ENCODE results near the gene CD180.

The CD180 gene

DNA sequence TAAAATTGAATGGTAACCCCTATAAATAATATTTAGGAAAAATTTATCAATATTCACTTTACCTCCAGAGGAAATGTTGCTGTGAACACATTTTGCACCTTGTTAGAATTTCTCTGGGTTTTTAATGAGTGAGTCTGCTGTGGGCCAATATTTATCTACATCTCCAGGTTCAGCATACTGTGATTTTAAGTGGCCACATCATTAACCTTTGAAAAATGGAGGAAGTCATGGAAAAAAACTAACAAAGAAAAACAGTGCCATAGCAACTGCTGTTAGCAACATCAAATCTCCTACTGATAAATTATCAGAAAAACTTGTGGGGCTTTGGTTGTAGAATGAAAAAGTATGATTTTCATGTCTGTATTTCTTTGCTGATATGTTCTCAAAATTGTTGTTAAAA, 55.0 kb downstream of the CD180 start:
- H2BK12ac ChIP-seq (ENCODE audit: low read length in 2 of 2) = no peak overlapping the region
- H3K4me1 ChIP-seq (ENCODE audit: control insufficient read depth, insufficient read depth, low read depth, low read length) = no peaks in the 10 kb centered on the region
- H3K4ac ChIP-seq (ENCODE audit: low read depth in 1 of 2, low read length in 2 of 2) = no peak overlapping the region
- DNase-seq = no peak
- no peak overlapping the region for H2BK120ac ChIP-seq (ENCODE audit: low read depth, low read length)
- no peaks in the 10 kb centered on the region for H3K27me3 ChIP-seq (ENCODE audit: control insufficient read depth in 1 of 2, insufficient read depth in 1 of 2, low read length in 2 of 2)
- H3K79me1 ChIP-seq (replicated peaks; ENCODE audit: low read length, poor library complexity, severe bottlenecking) = peaks cover 4% of the 10 kb centered on the region
- no peaks in the 10 kb centered on the region for H3K9me3 ChIP-seq (ENCODE audit: control insufficient read depth, low read length)
- no peak overlapping the region for H4K91ac ChIP-seq (ENCODE audit: low read length)
- no peak overlapping the region for H3K23ac ChIP-seq (ENCODE audit: low read length in 2 of 2)
- H2AK5ac ChIP-seq (ENCODE audit: low read length, severe bottlenecking) = no peak overlapping the region
- no peak overlapping the region for H3K18ac ChIP-seq (ENCODE audit: low read depth in 1 of 2, low read length in 2 of 2)
- no peak overlapping the region for H3K27ac ChIP-seq (ENCODE audit: low read length, poor library complexity, severe bottlenecking)
- H2AFZ ChIP-seq (ENCODE audit: low read depth, low read length) = no peak overlapping the region
- H3K4me3 ChIP-seq (ENCODE audit: insufficient read depth in 1 of 2, low read depth in 1 of 2, low read length in 2 of 2) = no peak overlapping the region
- H3K9ac ChIP-seq (ENCODE audit: low read length) = no peak overlapping the region
- no peak overlapping the region for H2BK5ac ChIP-seq (ENCODE audit: low read depth, low read length, poor library complexity, severe bottlenecking)
- no peak overlapping the region for H2BK15ac ChIP-seq (ENCODE audit: low read depth, poor library complexity, severe bottlenecking)
- H4K8ac ChIP-seq (ENCODE audit: low read length) = no peak overlapping the region
- peaks cover 20 to 92% of the 10 kb centered on the region in 2 experiments for H3K36me3 ChIP-seq (ENCODE audit: control insufficient read depth in 1 of 2, insufficient read depth in 2 of 2, low read depth in 1 of 2, low read length in 2 of 2)
- no peak overlapping the region for H3K14ac ChIP-seq (ENCODE audit: low read length in 2 of 2)
- H3K4me2 ChIP-seq (ENCODE audit: low read length, poor library complexity, severe bottlenecking) = no peak overlapping the region

GRCh38 chr5:67140413-67140812, 56.2 kb downstream of the CD180 start:
- H3K27me3 ChIP-seq (ENCODE audit: control insufficient read depth in 1 of 2, insufficient read depth in 1 of 2, low read length in 2 of 2) = no peaks in the 10 kb centered on the region
- WGBS = 95% methylated on average over 2 of the region's 4 CpGs
- no peak overlapping the region for H3K14ac ChIP-seq (ENCODE audit: low read length in 2 of 2)
- no peaks in the 10 kb centered on the region for H3K4me1 ChIP-seq (ENCODE audit: control insufficient read depth, insufficient read depth, low read depth, low read length)
- H2BK5ac ChIP-seq (ENCODE audit: low read depth, low read length, poor library complexity, severe bottlenecking) = no peak overlapping the region
- H3K18ac ChIP-seq (ENCODE audit: low read depth in 1 of 2, low read length in 2 of 2) = no peak overlapping the region
- H3K27ac ChIP-seq (ENCODE audit: low read length, poor library complexity, severe bottlenecking) = no peak overlapping the region
- H3K9ac ChIP-seq (ENCODE audit: low read length) = no peak overlapping the region
- no peak overlapping the region for H3K4ac ChIP-seq (ENCODE audit: low read depth in 1 of 2, low read length in 2 of 2)
- DNase-seq = no peak
- H3K79me1 ChIP-seq (replicated peaks; ENCODE audit: low read length, poor library complexity, severe bottlenecking) = peaks cover 4% of the 10 kb centered on the region
- no peak overlapping the region for H3K4me3 ChIP-seq (ENCODE audit: insufficient read depth in 1 of 2, low read depth in 1 of 2, low read length in 2 of 2)
- no peak overlapping the region for H2AFZ ChIP-seq (ENCODE audit: low read depth, low read length)
- no peak overlapping the region for H4K91ac ChIP-seq (ENCODE audit: low read length)
- H2BK12ac ChIP-seq (ENCODE audit: low read length in 2 of 2) = no peak overlapping the region
- no peaks in the 10 kb centered on the region for H3K9me3 ChIP-seq (ENCODE audit: control insufficient read depth, low read length)
- H3K23ac ChIP-seq (ENCODE audit: low read length in 2 of 2) = no peak overlapping the region
- H2BK120ac ChIP-seq (ENCODE audit: low read depth, low read length) = no peak overlapping the region
- H2AK5ac ChIP-seq (ENCODE audit: low read length, severe bottlenecking) = no peak overlapping the region
- no peak overlapping the region for H2BK15ac ChIP-seq (ENCODE audit: low read depth, poor library complexity, severe bottlenecking)
- no peak overlapping the region for H4K8ac ChIP-seq (ENCODE audit: low read length)
- peaks cover 19 to 95% of the 10 kb centered on the region in 2 experiments for H3K36me3 ChIP-seq (ENCODE audit: control insufficient read depth in 1 of 2, insufficient read depth in 2 of 2, low read depth in 1 of 2, low read length in 2 of 2)
- no peak overlapping the region for H3K4me2 ChIP-seq (ENCODE audit: low read length, poor library complexity, severe bottlenecking)

DNA sequence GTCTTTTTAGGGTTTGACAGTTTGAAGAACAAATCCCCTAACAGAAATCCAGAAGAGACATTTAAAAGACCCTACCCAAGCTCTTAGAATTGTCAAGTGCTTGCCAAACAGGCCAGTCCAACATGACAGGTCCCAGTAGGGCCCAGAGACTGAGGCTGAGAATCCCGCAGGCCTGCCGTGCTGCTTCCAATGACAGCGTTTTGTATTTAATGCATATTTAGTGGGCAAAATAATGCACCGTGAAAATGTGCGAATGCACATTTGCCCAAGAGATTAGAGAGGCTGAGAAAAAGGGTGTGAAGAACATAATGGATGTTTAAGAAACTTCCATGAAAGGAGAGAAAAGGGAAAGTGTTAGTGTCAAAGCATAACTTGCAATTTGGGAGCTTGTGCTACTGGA, 57.6 kb downstream of the CD180 start:
- Histone ChIP-seq H3K9ac (ENCODE audit: low read length) (no peak overlapping the region), H2BK120ac (ENCODE audit: low read depth, low read length) (no peak overlapping the region), H3K27ac (ENCODE audit: low read length, poor library complexity, severe bottlenecking) (no peak overlapping the region), H3K23ac (ENCODE audit: low read length in 2 of 2) (no peak overlapping the region), H2AFZ (ENCODE audit: low read depth, low read length) (no peak overlapping the region), H2BK15ac (ENCODE audit: low read depth, poor library complexity, severe bottlenecking) (no peak overlapping the region), H3K36me3 (ENCODE audit: control insufficient read depth in 1 of 2, insufficient read depth in 2 of 2, low read depth in 1 of 2, low read length in 2 of 2) (peaks cover 14 to 95% of the 10 kb centered on the region in 2 experiments), H3K9me3 (ENCODE audit: control insufficient read depth, low read length) (no peaks in the 10 kb centered on the region), H2BK5ac (ENCODE audit: low read depth, low read length, poor library complexity, severe bottlenecking) (no peak overlapping the region), H3K4me3 (ENCODE audit: insufficient read depth in 1 of 2, low read depth in 1 of 2, low read length in 2 of 2) (no peak overlapping the region), H3K4me2 (ENCODE audit: low read length, poor library complexity, severe bottlenecking) (no peak overlapping the region), H2AK5ac (ENCODE audit: low read length, severe bottlenecking) (no peak overlapping the region), H3K27me3 (ENCODE audit: control insufficient read depth in 1 of 2, insufficient read depth in 1 of 2, low read length in 2 of 2) (no peaks in the 10 kb centered on the region), H3K18ac (ENCODE audit: low read depth in 1 of 2, low read length in 2 of 2) (no peak overlapping the region), H3K4me1 (ENCODE audit: control insufficient read depth, insufficient read depth, low read depth, low read length) (no peaks in the 10 kb centered on the region), H4K91ac (ENCODE audit: low read length) (no peak overlapping the region), H3K14ac (ENCODE audit: low read length in 2 of 2) (no peak overlapping the region), H3K79me1 (replicated peaks; ENCODE audit: low read length, poor library complexity, severe bottlenecking) (peaks cover 4% of the 10 kb centered on the region), H2BK12ac (ENCODE audit: low read length in 2 of 2) (no peak overlapping the region), H3K4ac (ENCODE audit: low read depth in 1 of 2, low read length in 2 of 2) (no peak overlapping the region), H4K8ac (ENCODE audit: low read length) (no peak overlapping the region)
- 79% methylated on average over 5 of the region's 5 CpGs for WGBS
- no peak for DNase-seq

DNA sequence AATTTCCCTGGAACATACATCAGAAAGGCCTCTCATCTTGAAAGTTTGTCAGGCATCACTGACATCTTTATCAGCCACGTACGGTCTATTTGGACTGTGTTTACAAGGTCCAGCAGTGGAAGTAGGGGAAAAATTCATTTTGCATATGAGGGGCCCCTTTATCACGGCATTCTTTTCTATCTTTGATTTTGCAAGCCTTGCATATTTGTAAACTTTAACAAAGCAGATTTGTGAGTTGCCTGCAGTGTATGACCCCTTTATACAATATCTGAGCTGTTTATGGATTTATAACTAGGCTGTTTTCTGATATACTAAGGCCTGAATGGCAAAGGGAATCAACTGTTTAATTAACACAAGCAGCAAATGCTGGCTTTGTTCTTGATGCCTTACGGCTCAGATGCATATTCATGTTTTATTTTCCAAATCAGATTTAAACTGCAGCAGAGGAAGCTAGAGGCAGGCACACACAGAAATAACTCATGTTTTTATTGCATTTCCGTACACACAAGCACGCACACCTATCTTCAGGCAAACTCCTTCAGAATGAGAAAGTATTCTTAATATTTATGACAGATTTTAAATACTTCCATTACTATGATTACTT, 61.1 kb downstream of the CD180 start:
- no peak overlapping the region for H3K27ac ChIP-seq (ENCODE audit: low read length, poor library complexity, severe bottlenecking)
- WGBS = 77% methylated on average over 4 of the region's 6 CpGs

More for the DNA sequence above, 61.1 kb downstream of the CD180 start:
- Histone ChIP-seq H3K27me3 (ENCODE audit: control insufficient read depth in 1 of 2, insufficient read depth in 1 of 2, low read length in 2 of 2) (no peaks in the 10 kb centered on the region), H2AK5ac (ENCODE audit: low read length, severe bottlenecking) (no peak overlapping the region), H3K9ac (ENCODE audit: low read length) (no peak overlapping the region), H3K9me3 (ENCODE audit: control insufficient read depth, low read length) (no peaks in the 10 kb centered on the region), H3K4me1 (ENCODE audit: control insufficient read depth, insufficient read depth, low read depth, low read length) (no peaks in the 10 kb centered on the region), H3K4me3 (ENCODE audit: insufficient read depth in 1 of 2, low read depth in 1 of 2, low read length in 2 of 2) (no peak overlapping the region), H2BK12ac (ENCODE audit: low read length in 2 of 2) (no peak overlapping the region), H4K91ac (ENCODE audit: low read length) (no peak overlapping the region), H3K36me3 (ENCODE audit: control insufficient read depth in 1 of 2, insufficient read depth in 2 of 2, low read depth in 1 of 2, low read length in 2 of 2) (peaks cover 7 to 90% of the 10 kb centered on the region in 2 experiments), H2BK15ac (ENCODE audit: low read depth, poor library complexity, severe bottlenecking) (no peak overlapping the region), H3K79me1 (replicated peaks; ENCODE audit: low read length, poor library complexity, severe bottlenecking) (peaks cover 2% of the 10 kb centered on the region), H4K8ac (ENCODE audit: low read length) (no peak overlapping the region), H3K4ac (ENCODE audit: low read depth in 1 of 2, low read length in 2 of 2) (no peak overlapping the region), H3K23ac (ENCODE audit: low read length in 2 of 2) (no peak overlapping the region), H3K18ac (ENCODE audit: low read depth in 1 of 2, low read length in 2 of 2) (no peak overlapping the region), H2AFZ (ENCODE audit: low read depth, low read length) (no peak overlapping the region), H3K14ac (ENCODE audit: low read length in 2 of 2) (no peak overlapping the region), H2BK5ac (ENCODE audit: low read depth, low read length, poor library complexity, severe bottlenecking) (no peak overlapping the region), H2BK120ac (ENCODE audit: low read depth, low read length) (no peak overlapping the region), H3K4me2 (ENCODE audit: low read length, poor library complexity, severe bottlenecking) (no peak overlapping the region)
- no peak for DNase-seq
